H1 (cell line): ENCODE results near the gene DGKZ. TPM values are rescaled to one million over a fixed set of nuclear protein-coding genes. Genes with fewer than 3 reads are reported as not detected.

ENCODE experiments used
- CTCF ChIA-PET: fragments of 300-600 bp; sonication (Branson Sonifier 250); formaldehyde crosslinking; loops from one replicate; lab custom pipeline; 2021; ENCODE audit not compliant: partially characterized antibody; lab: Charles Lee
- POLR2A ChIA-PET: fragments of 300-600 bp; sonication (Branson Sonifier 250); formaldehyde crosslinking; loops from one replicate; lab custom pipeline; 2021; ENCODE audit warnings: inconsistent platforms; ENCODE audit not compliant: partially characterized antibody; lab: Charles Lee
- DNase-seq, 2 experiments: peaks; one replicate each; pipeline versions ENCODE4 v3.0.0 to v3.0.0-alpha.2; 2010 to 2022; ENCODE audit warnings: low spot score in 2 of 2, low read depth in 1 of 2, mixed read lengths in 1 of 2
- FAIRE-seq: peaks from 2 replicates; lab custom pipeline; 2011; peaks lifted over from hg19 to GRCh38; lab: Jason Lieb, UNC
- H2AFZ ChIP-seq: 2 replicates; pipeline ENCODE4 v1.8.1; 2012; ENCODE audit warnings: low read length, inconsistent platforms
- H2AK5ac ChIP-seq: 2 replicates; pipeline ENCODE4 v1.6.1; 2013; ENCODE audit warnings: low read depth, low read length
- H2BK120ac ChIP-seq: replicated peaks from 2 replicates; pipeline ENCODE3; 2013; ENCODE audit warnings: low read depth, low read length, inconsistent platforms
- H2BK12ac ChIP-seq: 2 replicates; pipeline ENCODE4 v1.6.1; 2013; ENCODE audit warnings: low read depth, low read length
- H2BK15ac ChIP-seq: 2 replicates; pipeline ENCODE4 v1.6.1; 2013; ENCODE audit warnings: low read length
- H2BK20ac ChIP-seq: 2 replicates; pipeline ENCODE4 v1.6.1; 2013; ENCODE audit warnings: low read length
- H2BK5ac ChIP-seq: 2 replicates; pipeline ENCODE4 v1.6.1; 2013; ENCODE audit warnings: low read depth, low read length
- H3K14ac ChIP-seq: 2 replicates; pipeline ENCODE4 v1.6.1; 2013; ENCODE audit warnings: inconsistent platforms; ENCODE audit not compliant: insufficient read length
- H3K18ac ChIP-seq: 2 replicates; pipeline ENCODE4 v1.6.1; 2013; ENCODE audit warnings: low read length; ENCODE audit errors: extremely low read depth
- H3K23ac ChIP-seq: 2 replicates; pipeline ENCODE4 v1.6.1; 2013; ENCODE audit warnings: inconsistent platforms; ENCODE audit not compliant: insufficient read length
- H3K23me2 ChIP-seq: 2 replicates; pipeline ENCODE4 v1.6.1; 2013; ENCODE audit warnings: low read depth, low read length
- H3K27ac ChIP-seq: 2 replicates; pipeline ENCODE4 v1.6.1; 2011; ENCODE audit warnings: low read depth, low read length, inconsistent platforms
- H3K27me3 ChIP-seq, 4 experiments: replicated peaks in 1 of 4; 1 replicate in 1 of 4; 2 replicates in 3 of 4; pipeline versions ENCODE4 v1.6.1 to v1.8.1; 2011 to 2013; ENCODE audit warnings: low read length in 3 of 4, mild to moderate bottlenecking in 3 of 4, inconsistent platforms in 2 of 4, mixed read lengths in 2 of 4, moderate library complexity in 1 of 4; ENCODE audit not compliant: control insufficient read depth in 3 of 4, insufficient read depth in 3 of 4; ENCODE audit errors: extremely low read depth in 1 of 4
- H3K36me3 ChIP-seq, 4 experiments: 2 replicates each; pipeline versions ENCODE4 v1.6.1 to v1.8.1; 2011 to 2013; ENCODE audit warnings: mild to moderate bottlenecking in 4 of 4, low read length in 3 of 4, moderate library complexity in 2 of 4, control low read depth in 1 of 4, inconsistent platforms in 1 of 4; ENCODE audit not compliant: insufficient read depth in 4 of 4, control insufficient read depth in 2 of 4
- H3K4ac ChIP-seq: replicated peaks from 2 replicates; pipeline ENCODE3; 2013; ENCODE audit warnings: low read length, low read depth, mixed read lengths, inconsistent platforms; ENCODE audit not compliant: insufficient read length
- H3K4me1 ChIP-seq, 4 experiments: replicated peaks in 1 of 4; 1 replicate in 1 of 4; 2 replicates in 3 of 4; pipeline versions ENCODE4 v1.6.1 to v1.8.1; 2011 to 2013; ENCODE audit warnings: low read length in 3 of 4, inconsistent platforms in 2 of 4, mixed read lengths in 1 of 4; ENCODE audit not compliant: insufficient read depth in 4 of 4, control insufficient read depth in 3 of 4
- H3K4me2 ChIP-seq, 2 experiments: 2 replicates each; pipeline versions ENCODE4 v1.6.1 to v1.8.1; 2011 to 2013; ENCODE audit warnings: low read depth in 2 of 2, low read length in 2 of 2, control low read depth in 1 of 2, inconsistent platforms in 1 of 2, mild to moderate bottlenecking in 1 of 2; ENCODE audit not compliant: insufficient read depth in 1 of 2
- H3K4me3 ChIP-seq, 4 experiments: fragments of 200-600, 300-600 bp in 1 of 4; sonication (generic), shearing (Covaris generic), sonication (Bioruptor Twin) in 1 of 4; 2 replicates each; pipeline versions ENCODE4 v1.5.1 to v1.8.1; 2011 to 2016; ENCODE audit warnings: low read length in 4 of 4, low read depth in 3 of 4, control low read depth in 2 of 4, inconsistent platforms in 2 of 4, mild to moderate bottlenecking in 2 of 4, mixed read lengths in 1 of 4, moderate library complexity in 1 of 4; ENCODE audit not compliant: insufficient read depth in 2 of 4; ENCODE audit errors: extremely low read depth in 1 of 4
- H3K56ac ChIP-seq: replicated peaks from 2 replicates; pipeline ENCODE3; 2013; ENCODE audit warnings: low read depth, mild to moderate bottlenecking, mixed read lengths, low read length, inconsistent platforms; ENCODE audit not compliant: insufficient read length
- H3K79me1 ChIP-seq: 2 replicates; pipeline ENCODE4 v1.6.1; 2013; ENCODE audit warnings: low read depth, low read length, control low read depth
- H3K79me2 ChIP-seq, 2 experiments: 2 replicates each; pipeline versions ENCODE4 v1.6.1 to v1.8.1; 2012 to 2013; ENCODE audit warnings: low read length in 2 of 2, mild to moderate bottlenecking in 2 of 2, inconsistent platforms in 1 of 2; ENCODE audit not compliant: insufficient read depth in 2 of 2, control insufficient read depth in 1 of 2
- H3K9ac ChIP-seq, 4 experiments: replicated peaks in 1 of 4; 1 replicate in 1 of 4; 2 replicates in 3 of 4; pipeline versions ENCODE4 v1.6.1 to v1.8.1; 2011 to 2013; ENCODE audit warnings: low read depth in 3 of 4, low read length in 3 of 4, control low read depth in 2 of 4, mild to moderate bottlenecking in 2 of 4, moderate library complexity in 2 of 4, inconsistent platforms in 1 of 4; ENCODE audit errors: extremely low read depth in 1 of 4
- H3K9me3 ChIP-seq, 2 experiments: 2 replicates each; pipeline versions ENCODE4 v1.6.1 to v1.8.1; 2012 to 2013; ENCODE audit warnings: mild to moderate bottlenecking in 2 of 2, moderate library complexity in 2 of 2, control low read depth in 1 of 2, inconsistent platforms in 1 of 2, low read depth in 1 of 2, low read length in 1 of 2, mixed read lengths in 1 of 2; ENCODE audit not compliant: insufficient read depth in 2 of 2
- H4K20me1 ChIP-seq, 2 experiments: replicated peaks in 1 of 2; 2 replicates each; pipeline versions ENCODE3 to v1.8.1; 2011 to 2013; ENCODE audit warnings: inconsistent platforms in 2 of 2, low read length in 2 of 2, mild to moderate bottlenecking in 1 of 2; ENCODE audit not compliant: insufficient read depth in 2 of 2, control insufficient read depth in 1 of 2
- H4K5ac ChIP-seq: 2 replicates; pipeline ENCODE4 v1.6.1; 2013; ENCODE audit warnings: low read length, low read depth, mixed read lengths, inconsistent platforms; ENCODE audit not compliant: insufficient read length
- H4K8ac ChIP-seq: 2 replicates; pipeline ENCODE4 v1.8.0; 2013; ENCODE audit warnings: mild to moderate bottlenecking, moderate library complexity, low read length, inconsistent platforms; ENCODE audit not compliant: insufficient read depth; ENCODE audit errors: extremely low read depth
- H4K91ac ChIP-seq: replicated peaks from 2 replicates; pipeline ENCODE3; 2013; ENCODE audit warnings: low read length, mixed read lengths, inconsistent platforms; ENCODE audit not compliant: insufficient read length
- EP300 ChIP-seq, 2 experiments: IDR thresholded peaks; 1 replicate in 1 of 2; 2 replicates in 1 of 2; pipeline ENCODE4 v1.6.1; 2011 to 2012; ENCODE audit warnings: low read depth in 2 of 2, low read length in 2 of 2, mild to moderate bottlenecking in 2 of 2, borderline replicate concordance in 1 of 2, inconsistent platforms in 1 of 2, moderate library complexity in 1 of 2
- KDM5A ChIP-seq: fragments of 200-600 bp; IDR thresholded peaks from 2 replicates; pipeline ENCODE4 v1.7.1; 2012; ENCODE audit warnings: mild to moderate bottlenecking, low read length, inconsistent platforms, mixed read lengths
- RBBP5 ChIP-seq: IDR thresholded peaks from 2 replicates; pipeline ENCODE4 v1.7.1; 2012; ENCODE audit warnings: low read depth, mild to moderate bottlenecking, inconsistent platforms, low read length, moderate library complexity, borderline replicate concordance
- SIN3A ChIP-seq, 2 experiments: IDR thresholded peaks in 1 of 2; conservative IDR thresholded peaks in 1 of 2; 2 replicates each; pipeline ENCODE4 v1.6.1; 2011 to 2012; ENCODE audit warnings: low read length in 2 of 2, improper control_type of control experiment in 1 of 2, low read depth in 1 of 2, mild to moderate bottlenecking in 1 of 2
- SIX5 ChIP-seq: IDR thresholded peaks from 2 replicates; pipeline ENCODE4 v1.6.1; 2011; ENCODE audit warnings: mild to moderate bottlenecking, low read depth, low read length
- WGBS, 2 experiments: shearing (Covaris generic) in 1 of 2; methylation state at CpG; one replicate each; pipeline versions ENCODE4 v1.1.6 to v1.1.7; 2013 to 2015; ENCODE audit warnings: low lambda C conversion rate in 2 of 2, mixed read lengths in 2 of 2, inconsistent platforms in 1 of 2, low coverage in 1 of 2, missing lambda C conversion rate in 1 of 2; ENCODE audit not compliant: insufficient replicate concordance in 2 of 2, insufficient coverage in 1 of 2, insufficient read length in 1 of 2; ENCODE audit errors: extremely low coverage in 1 of 2, missing lambda C conversion rate in 1 of 2; 5-methylcytosine and 5-hydroxymethylcytosine counted together
- polyA plus RNA-seq, 7 experiments: library from polyadenylated mRNA; depleted of rRNA in 3 of 7; stranded (reverse) in 5 of 7; unstranded in 2 of 7; fragments of >200 nt in 5 of 7; fragments of 200-250 nt in 2 of 7; gene quantifications; 1 replicate in 5 of 7; 2 replicates in 1 of 7; 4 replicates in 1 of 7; pipeline versions ENCODE4 v1.2.1 to v1.2.3, GENCODE V29; 2011 to 2013; ENCODE audit warnings: missing spikeins in 2 of 7, mixed read lengths in 2 of 7
- total RNA-seq: library from RNA; stranded (reverse); fragmentation: NEBNext Ultra II Directional; extraction: Animal tissue kit (Norgen Biotek cat#: 25700); gene quantifications from 2 replicates; pipeline ENCODE4 v1.2.1, GENCODE V29; 2021
- TF ChIP-seq, protein P1 (sequence below): IDR thresholded peaks from 2 replicates; pipeline ENCODE4 v1.6.1; 2012; ENCODE audit warnings: inconsistent platforms
- TF ChIP-seq, protein P2 (sequence below): IDR thresholded peaks from 2 replicates; pipeline ENCODE4 v1.6.1; 2012; ENCODE audit warnings: low read length, inconsistent platforms

DGKZ gene
- total and polyA plus RNA-seq, 2 of the 8 experiments (the other 6 are each of a cell fraction or from before 2014, with no cell fraction given) = 84.4 to 184 TPM

DNA sequence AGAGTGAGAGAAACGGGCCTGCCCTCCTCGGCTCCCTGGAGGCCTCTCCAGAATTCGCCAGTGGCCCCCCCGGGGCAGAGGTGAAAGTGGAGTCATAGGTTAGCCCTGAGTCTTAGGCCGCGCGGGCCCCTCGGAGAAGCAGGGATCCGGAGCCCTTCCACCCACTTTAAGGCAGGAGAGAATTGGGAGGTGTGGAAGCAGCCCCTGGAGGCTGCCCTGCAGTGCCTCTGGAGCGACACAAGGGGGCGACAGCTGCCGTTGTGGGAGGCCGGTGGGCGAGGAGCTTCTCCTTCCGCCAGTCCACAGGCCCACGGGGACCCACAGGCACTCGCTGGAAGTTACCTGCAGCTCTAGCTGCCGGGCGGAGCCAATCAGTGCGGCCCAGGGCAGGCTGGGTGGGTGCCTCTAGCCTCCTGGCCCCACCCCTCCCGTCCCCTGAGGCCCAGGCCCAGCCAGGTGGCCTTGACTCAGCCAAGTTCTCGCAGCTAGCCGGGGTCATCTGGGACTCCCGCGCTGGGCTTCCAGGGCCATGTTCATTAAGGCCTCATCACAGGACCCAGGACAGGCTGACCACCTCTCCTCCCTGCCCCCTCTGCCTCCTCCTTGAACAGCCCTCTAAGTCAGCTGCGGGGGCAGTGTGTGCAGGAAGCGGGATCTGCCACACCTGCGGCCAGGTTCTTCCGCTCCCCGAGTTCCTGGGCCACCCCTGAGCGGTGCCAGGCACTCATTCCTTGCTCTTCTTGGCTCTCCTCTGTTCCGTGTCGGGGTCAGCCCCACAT is 5.0 kb downstream of the DGKZ start:
- Histone ChIP-seq H3K18ac (peak overlapping the region; percentile 51; the same call in 1 of the 2 replicates), H2BK20ac (no peak overlapping the region), H2BK5ac (peak overlapping the region; percentile 48), H3K27ac (peak overlapping the region; percentile 29; the same call in 1 of the 2 replicates), H3K27me3 (no peaks in the 10 kb centered on the region), H3K23ac (no peak overlapping the region), H3K23me2 (peaks cover 6% of the 10 kb centered on the region), H2AK5ac (no peak overlapping the region), H2BK15ac (peak overlapping the region; percentile 65; the same call in 1 of the 2 replicates), H3K4ac (no peak overlapping the region), H3K4me3 (no peak overlapping the region), H3K9me3 (no peaks in the 10 kb centered on the region), H3K4me1 (peaks cover 7 to 38% (median 29%) of the 10 kb centered on the region in 4 experiments), H2AFZ (no peak overlapping the region), H2BK120ac (no peak overlapping the region), H4K8ac (no peak overlapping the region), H3K79me1 (peaks cover 28% of the 10 kb centered on the region), H3K36me3 (no peaks in the 10 kb centered on the region), H3K79me2 (peaks cover 0 to 83% of the 10 kb centered on the region in 2 experiments; a peak in 3 of 4 replicates), H3K4me2 (peak overlapping the region in 1 of 2 experiments; percentile 18; a peak in 1 of 4 replicates), H4K5ac (no peak overlapping the region), H3K9ac (no peak overlapping the region), H3K14ac (no peak overlapping the region), H3K56ac (no peak overlapping the region), H4K20me1 (peaks cover 15 to 39% of the 10 kb centered on the region in 2 experiments), H2BK12ac (no peak overlapping the region), H4K91ac (no peak overlapping the region)
- DNase-seq = peak in 1 of 2 experiments; percentile 92
- POLR2A ChIA-PET = interaction anchor here (0.8 to 8.1 kb wide), 13 partner anchors 8 to 242 kb away, joined by 3 to 69 read pairs (median 4); partner anchors contain the start of gene AMBRA1
- CTCF ChIA-PET = interaction anchor here (0.5 to 44.5 kb wide), 35 partner anchors 8 to 471 kb away, joined by 3 to 1004 read pairs (median 4); partner anchors contain the start of genes DGKZ and MDK
- no peak for FAIRE-seq
- WGBS, 2 experiments = 59% methylated on average over 29 of the region's 33 CpGs; no CpG with 5 or more reads in 1 of the 2 experiments
- TF ChIP-seq SIX5 (no peak), EP300 (IDR thresholded peaks at IDR 0.05; ENCODE audit: borderline replicate concordance in 1 of 2, low read depth in 2 of 2, low read length in 2 of 2) (no peak; a peak in 1 of 3 replicates), KDM5A (no peak), SIN3A (conservative IDR thresholded peaks at IDR 0.05 in 1 of 2, IDR thresholded peaks at IDR 0.05 in 1 of 2; ENCODE audit: low read depth in 1 of 2, low read length in 2 of 2) (no peak), RBBP5 (no peak)
- TF ChIP-seq, protein P1, sequence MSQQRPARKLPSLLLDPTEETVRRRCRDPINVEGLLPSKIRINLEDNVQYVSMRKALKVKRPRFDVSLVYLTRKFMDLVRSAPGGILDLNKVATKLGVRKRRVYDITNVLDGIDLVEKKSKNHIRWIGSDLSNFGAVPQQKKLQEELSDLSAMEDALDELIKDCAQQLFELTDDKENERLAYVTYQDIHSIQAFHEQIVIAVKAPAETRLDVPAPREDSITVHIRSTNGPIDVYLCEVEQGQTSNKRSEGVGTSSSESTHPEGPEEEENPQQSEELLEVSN = no peak
- TF ChIP-seq, protein P2, sequence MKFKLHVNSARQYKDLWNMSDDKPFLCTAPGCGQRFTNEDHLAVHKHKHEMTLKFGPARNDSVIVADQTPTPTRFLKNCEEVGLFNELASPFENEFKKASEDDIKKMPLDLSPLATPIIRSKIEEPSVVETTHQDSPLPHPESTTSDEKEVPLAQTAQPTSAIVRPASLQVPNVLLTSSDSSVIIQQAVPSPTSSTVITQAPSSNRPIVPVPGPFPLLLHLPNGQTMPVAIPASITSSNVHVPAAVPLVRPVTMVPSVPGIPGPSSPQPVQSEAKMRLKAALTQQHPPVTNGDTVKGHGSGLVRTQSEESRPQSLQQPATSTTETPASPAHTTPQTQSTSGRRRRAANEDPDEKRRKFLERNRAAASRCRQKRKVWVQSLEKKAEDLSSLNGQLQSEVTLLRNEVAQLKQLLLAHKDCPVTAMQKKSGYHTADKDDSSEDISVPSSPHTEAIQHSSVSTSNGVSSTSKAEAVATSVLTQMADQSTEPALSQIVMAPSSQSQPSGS = no peak
